ENCODE measurements around the gene TRNAU1AP.
"Not testable (repeated sequence)": the region's sequence is repeated elsewhere in the genome, so short reads cannot be mapped to it uniquely, and the experiment has no call there.

DNA sequence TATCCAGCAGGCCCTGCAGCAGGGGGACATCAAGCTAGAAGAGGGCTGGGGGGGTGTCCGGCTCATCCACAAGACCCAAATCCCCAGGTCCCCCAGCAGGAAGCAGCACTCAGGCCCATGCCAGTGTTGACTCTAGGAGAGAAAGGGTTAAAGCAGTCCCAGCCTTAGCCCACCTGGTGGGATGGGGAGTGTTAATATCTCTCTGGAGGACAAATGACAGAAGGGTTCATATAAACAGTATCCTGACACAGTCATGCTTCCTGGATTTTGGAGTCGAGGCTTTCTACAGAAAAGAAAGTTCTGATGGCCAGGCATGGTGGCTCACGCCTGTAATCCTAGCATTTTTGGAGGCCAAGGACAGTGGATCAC is 41.1 kb downstream of the TRNAU1AP start:
- TF ChIP-seq CTCF (conservative IDR thresholded peaks at IDR 0.05); EZH2 (IDR thresholded peaks at IDR 0.05; ENCODE audit: low read depth): not testable (repeated sequence)

Data from PC-9 (cell line).